K562 (cell line): Measurements from ENCODE around the gene ZNF831. TPM values are rescaled to one million over a fixed set of nuclear protein-coding genes. Genes with fewer than 3 reads are reported as not detected.

Source experiments
- ATAC-seq: fragments of 200-7000 bp; cut with Tn5 transposase; 3 replicates; pipeline ENCODE4 v1.9.1; 2020; ENCODE audit warnings: moderate library complexity
- BruUV-seq: library from RNA; stranded (reverse); fragments of 400-500 nt; replicated peaks from 2 replicates; lab custom pipeline; 2021; lab: Mats Ljungman, UMichigan
- CTCF ChIA-PET: fragments of 300-600 bp; formaldehyde crosslinking; extraction: SDS; loops from one replicate; lab custom pipeline; 2021; ENCODE audit warnings: low intra/inter-chr PET ratio; lab: Yijun Ruan, JAX
- POLR2A ChIA-PET: fragments of 300-600, 350-650 bp; sonication (Branson Sonifier 250); formaldehyde crosslinking; extraction: SDS; loops from one replicate; lab custom pipeline; 2021; ENCODE audit warnings: antibody characterized with exemption, inconsistent platforms; lab: Yijun Ruan, JAX
- DNase-seq, 4 experiments: peaks; one replicate each; pipeline versions ENCODE4 v3.0.0 to v3.0.0-alpha.2; 2011 to 2018; ENCODE audit warnings: low spot score in 3 of 4, mixed read lengths in 3 of 4; ENCODE audit errors: extremely low read depth in 1 of 4
- FAIRE-seq: peaks from 2 replicates; lab custom pipeline; 2011; peaks lifted over from hg19 to GRCh38; lab: Jason Lieb, UNC
- H2AFZ ChIP-seq: 2 replicates; pipeline ENCODE4 v1.6.0; 2011; ENCODE audit warnings: low read depth, low read length, control low read depth, inconsistent platforms
- H3K27ac ChIP-seq: fragments of 200-600 bp; 3 replicates; pipeline ENCODE4 v1.8.0; 2011; ENCODE audit warnings: low read depth, mild to moderate bottlenecking, control low read depth, inconsistent platforms, low read length, moderate library complexity, mixed read lengths; ENCODE audit errors: extremely low read depth
- H3K27me3 ChIP-seq, 2 experiments: fragments of 300-600 bp in 1 of 2; 2 replicates in 1 of 2; 3 replicates in 1 of 2; pipeline versions ENCODE4 v1.6.0 to v1.8.0; 2011; ENCODE audit warnings: inconsistent platforms in 2 of 2, low read length in 2 of 2, mild to moderate bottlenecking in 1 of 2, mixed read lengths in 1 of 2, moderate library complexity in 1 of 2; ENCODE audit not compliant: control insufficient read depth in 2 of 2, insufficient read depth in 2 of 2
- H3K36me3 ChIP-seq: fragments of 300-600 bp; 3 replicates; pipeline ENCODE4 v1.8.0; 2011; ENCODE audit warnings: mild to moderate bottlenecking, low read length, inconsistent platforms; ENCODE audit not compliant: control insufficient read depth, insufficient read depth
- H3K4me1 ChIP-seq, 2 experiments: fragments of 200-600 bp in 1 of 2; replicated peaks in 1 of 2; 2 replicates in 1 of 2; 3 replicates in 1 of 2; pipeline versions ENCODE4 v1.5.1 to v1.8.0; 2011; ENCODE audit warnings: inconsistent platforms in 2 of 2, low read length in 2 of 2, mild to moderate bottlenecking in 1 of 2, mixed read lengths in 1 of 2, moderate library complexity in 1 of 2; ENCODE audit not compliant: control insufficient read depth in 2 of 2, insufficient read depth in 2 of 2
- H3K4me2 ChIP-seq: 2 replicates; pipeline ENCODE4 v1.6.1; 2011; ENCODE audit warnings: low read length, control low read depth, inconsistent platforms, mixed read lengths; ENCODE audit not compliant: insufficient read depth
- H3K4me3 ChIP-seq: fragments of 200-600 bp; sonication (generic), shearing (Covaris generic); 2 replicates; pipeline ENCODE4 v1.5.1; 2016; ENCODE audit warnings: control low read depth, inconsistent platforms
- H3K79me2 ChIP-seq: fragments of 200-600 bp; 3 replicates; pipeline ENCODE4 v1.8.0; 2011; ENCODE audit warnings: low read length, inconsistent platforms; ENCODE audit not compliant: control insufficient read depth, insufficient read depth
- H3K9ac ChIP-seq, 2 experiments: 2 replicates each; pipeline versions ENCODE4 v1.6.0 to v1.6.1; 2011; ENCODE audit warnings: low read depth in 2 of 2, low read length in 2 of 2, control low read depth in 1 of 2, inconsistent platforms in 1 of 2, mild to moderate bottlenecking in 1 of 2, mixed read lengths in 1 of 2; ENCODE audit not compliant: insufficient read depth in 1 of 2
- H3K9me1 ChIP-seq: one replicate; pipeline ENCODE4 v1.6.0; 2011; ENCODE audit warnings: inconsistent platforms, mild to moderate bottlenecking, low read length, moderate library complexity; ENCODE audit not compliant: control insufficient read depth, insufficient read depth
- H3K9me3 ChIP-seq: replicated peaks from 2 replicates; pipeline ENCODE4 v1.5.1; 2011; ENCODE audit warnings: low read depth, low read length, inconsistent platforms; ENCODE audit not compliant: control insufficient read depth, insufficient read depth
- H4K20me1 ChIP-seq: replicated peaks from 2 replicates; pipeline ENCODE4 v1.6.1; 2011; ENCODE audit warnings: low read length, inconsistent platforms, mixed read lengths; ENCODE audit not compliant: control insufficient read depth, insufficient read depth
- ARID2 ChIP-seq: fragments of 450-650 bp; IDR thresholded peaks from 2 replicates; pipeline ENCODE4 v1.6.1; 2017; ENCODE audit warnings: antibody characterized with exemption, mild to moderate bottlenecking
- CC2D1A ChIP-seq: fragments of 450-650 bp; IDR thresholded peaks from 2 replicates; pipeline ENCODE4 v1.6.1; 2017; ENCODE audit warnings: mild to moderate bottlenecking
- FOXK1 ChIP-seq: sonication (generic); formaldehyde crosslinking; IDR thresholded peaks from 2 replicates; pipeline ENCODE4 v1.8.0; 2022; ENCODE audit warnings: missing genetic modification reagents, mild to moderate bottlenecking, borderline replicate concordance
- HCFC1 ChIP-seq: IDR thresholded peaks from 2 replicates; pipeline ENCODE4 v1.6.1; 2012; ENCODE audit warnings: low read depth, low read length, improper control_type of control experiment
- HES1 ChIP-seq: fragments of 450-650 bp; IDR thresholded peaks from 2 replicates; pipeline ENCODE4 v1.6.1; 2016; ENCODE audit warnings: low read depth, mild to moderate bottlenecking, moderate library complexity
- NFATC3 ChIP-seq: fragments of 450-650 bp; IDR thresholded peaks from 2 replicates; pipeline ENCODE4 v1.6.1; 2017; ENCODE audit warnings: mild to moderate bottlenecking
- POU5F1 ChIP-seq: fragments of 150-350 bp; IDR thresholded peaks from 2 replicates; pipeline ENCODE4 v1.6.1; 2014; ENCODE audit warnings: borderline replicate concordance, low read length, low read depth, mild to moderate bottlenecking; ENCODE audit not compliant: partially characterized antibody
- SIN3A ChIP-seq, 2 experiments: fragments of 150-350 bp in 1 of 2; IDR thresholded peaks; 2 replicates each; pipeline ENCODE4 v1.6.1; 2011 to 2016; ENCODE audit warnings: borderline replicate concordance in 2 of 2, low read depth in 2 of 2, low read length in 2 of 2, mild to moderate bottlenecking in 2 of 2, moderate library complexity in 2 of 2; ENCODE audit not compliant: control insufficient read depth in 1 of 2
- SPI1 ChIP-seq: IDR thresholded peaks from 2 replicates; pipeline ENCODE4 v1.6.1; 2011; ENCODE audit warnings: low read depth, low read length, control low read depth, borderline replicate concordance
- TAF15 ChIP-seq: fragments of 200-400 bp; formaldehyde crosslinking; IDR thresholded peaks from 2 replicates; pipeline ENCODE4 v1.6.1; 2017; ENCODE audit warnings: mild to moderate bottlenecking, low read depth, low read length, moderate library complexity
- ZC3H4 ChIP-seq: sonication (generic); formaldehyde crosslinking; IDR thresholded peaks from 2 replicates; pipeline ENCODE4 v1.9.0; 2021; ENCODE audit warnings: missing genetic modification reagents, borderline replicate concordance
- ZNF134 ChIP-seq: fragments of 250-450 bp; sonication (Bioruptor Pico); conservative IDR thresholded peaks from 2 replicates; pipeline ENCODE4 v1.4.0; 2020
- ZNF561 ChIP-seq: fragments of 450-650 bp; formaldehyde crosslinking; conservative IDR thresholded peaks from 2 replicates; pipeline ENCODE4 v1.4.0; 2020; ENCODE audit warnings: mild to moderate bottlenecking, moderate library complexity
- WGBS: fragments of 100-300 bp; shearing (Covaris generic); methylation state at CpG from one replicate; pipeline ENCODE4 v1.1.6; 2016; ENCODE audit warnings: low coverage, mixed read lengths; ENCODE audit not compliant: insufficient coverage; ENCODE audit errors: missing lambda C conversion rate; 5-methylcytosine and 5-hydroxymethylcytosine counted together
- in situ Hi-C: fragments of 300-500 bp; cut with MboI; formaldehyde crosslinking; loops from 4 replicates; pipeline ENCODE4 v1.15.0; 2018; ENCODE audit warnings: inconsistent platforms, mixed read lengths
- intact Hi-C: fragments of 100-400 bp; cut with micrococcal nuclease; formaldehyde crosslinking; loops from 2 replicates; pipeline ENCODE4 v1.14.2; 2022
- polyA plus RNA-seq, 8 experiments: library from polyadenylated mRNA; depleted of rRNA in 4 of 8; stranded (reverse) in 5 of 8; unstranded in 3 of 8; fragments of >200 nt; fragmentation: Nextera tagmentation in 2 of 8; fragmentation: Illumina TruSeq in 1 of 8; extraction: Ambion mirVana in 2 of 8; extraction: Trizol in 1 of 8; gene quantifications; 2 replicates each; pipeline versions ENCODE4 v1.2.1 to v1.2.3, GENCODE V29; 2011 to 2014; ENCODE audit warnings: inconsistent platforms in 1 of 8, missing spikeins in 1 of 8
- total RNA-seq, 7 experiments: library from RNA; depleted of rRNA in 6 of 7; stranded (reverse); fragments of >200 nt in 6 of 7; fragmentation: Illumina TruSeq in 2 of 7; extraction: Trizol in 2 of 7; gene quantifications; 2 replicates each; pipeline versions ENCODE4 v1.2.1 to v1.2.3, GENCODE V29; 2011 to 2021; ENCODE audit warnings: low replicate concordance in 1 of 7
- TF ChIP-seq, protein P1 (sequence below): fragments of 250-450 bp; sonication (Bioruptor Pico); IDR thresholded peaks from 2 replicates; pipeline ENCODE4 v1.5.0; 2020; ENCODE audit warnings: mild to moderate bottlenecking
- TF ChIP-seq, protein P2 (sequence below): fragments of 450-650 bp; formaldehyde crosslinking; conservative IDR thresholded peaks from 2 replicates; pipeline ENCODE4 v1.4.0; 2022; ENCODE audit warnings: mild to moderate bottlenecking, missing genetic modification characterization

ZNF831 gene
- total and polyA plus RNA-seq, 9 of the 15 experiments (the other 6 are each of a cell fraction or from before 2014, with no cell fraction given): not detected

DNA sequence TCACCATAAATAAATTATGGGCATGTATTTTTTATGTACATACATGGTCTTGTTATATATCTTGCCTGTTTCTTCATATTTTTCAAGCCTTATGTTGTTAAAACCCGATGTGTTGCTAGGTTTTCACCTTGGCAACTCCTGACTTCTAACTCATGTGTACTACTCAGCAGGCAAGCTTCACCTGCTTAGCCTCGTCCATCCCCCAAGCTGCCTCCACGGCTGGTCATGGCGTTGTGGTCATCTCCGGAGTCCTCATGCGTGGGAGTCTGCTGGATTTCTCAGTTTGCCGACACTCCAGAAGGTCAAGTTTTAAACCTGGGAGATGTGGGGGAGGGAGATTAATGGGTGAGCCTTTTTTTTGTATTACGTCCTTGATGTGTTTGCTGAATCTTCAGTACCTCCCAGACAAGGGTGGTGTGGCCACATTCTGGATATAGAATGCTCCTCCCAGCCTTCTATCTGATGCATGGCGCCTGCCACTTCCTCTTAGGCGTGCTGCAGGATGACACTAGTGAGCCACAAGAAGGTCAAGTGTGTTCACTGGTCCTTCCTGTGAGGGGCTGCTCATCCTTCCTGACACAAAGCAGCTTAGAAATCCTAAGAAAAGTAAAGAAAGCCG is 110.2 kb downstream of the ZNF831 start:
- DNase-seq (peak in 1 of 4 experiments; percentile 1), FAIRE-seq (no peak), ATAC-seq (no peak)
- no peaks in the 10 kb centered on the region for H3K9me1 ChIP-seq
- ChIA-PET POLR2A (no interaction called here), CTCF (no interaction called here)
- H3K9ac ChIP-seq: no peak overlapping the region
- TF ChIP-seq SPI1: peak; percentile 65; the same call in 1 of the 2 replicates
- peak; percentile 43; the same call in 1 of the 2 replicates for TF ChIP-seq HES1
- TF ChIP-seq HCFC1: no peak
- TF ChIP-seq FOXK1 (CRISPR knock-in tag): no peak
- TF ChIP-seq NFATC3: no peak
- no peak for TF ChIP-seq POU5F1
- TF ChIP-seq ZNF561 (CRISPR knock-in tag): no peak
- TF ChIP-seq, protein P1, sequence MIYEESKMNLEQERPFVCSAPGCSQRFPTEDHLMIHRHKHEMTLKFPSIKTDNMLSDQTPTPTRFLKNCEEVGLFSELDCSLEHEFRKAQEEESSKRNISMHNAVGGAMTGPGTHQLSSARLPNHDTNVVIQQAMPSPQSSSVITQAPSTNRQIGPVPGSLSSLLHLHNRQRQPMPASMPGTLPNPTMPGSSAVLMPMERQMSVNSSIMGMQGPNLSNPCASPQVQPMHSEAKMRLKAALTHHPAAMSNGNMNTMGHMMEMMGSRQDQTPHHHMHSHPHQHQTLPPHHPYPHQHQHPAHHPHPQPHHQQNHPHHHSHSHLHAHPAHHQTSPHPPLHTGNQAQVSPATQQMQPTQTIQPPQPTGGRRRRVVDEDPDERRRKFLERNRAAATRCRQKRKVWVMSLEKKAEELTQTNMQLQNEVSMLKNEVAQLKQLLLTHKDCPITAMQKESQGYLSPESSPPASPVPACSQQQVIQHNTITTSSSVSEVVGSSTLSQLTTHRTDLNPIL (CRISPR knock-in tag): no peak
- no peak for TF ChIP-seq ZC3H4 (CRISPR knock-in tag)
- TF ChIP-seq ZNF134: peak; percentile 77
- no peak for TF ChIP-seq SIN3A (IDR thresholded peaks at IDR 0.05; ENCODE audit: borderline replicate concordance in 2 of 2, control insufficient read depth in 1 of 2, low read depth in 2 of 2, low read length in 2 of 2)
- no peak for TF ChIP-seq TAF15
- TF ChIP-seq CC2D1A: no peak
- TF ChIP-seq, protein P2, sequence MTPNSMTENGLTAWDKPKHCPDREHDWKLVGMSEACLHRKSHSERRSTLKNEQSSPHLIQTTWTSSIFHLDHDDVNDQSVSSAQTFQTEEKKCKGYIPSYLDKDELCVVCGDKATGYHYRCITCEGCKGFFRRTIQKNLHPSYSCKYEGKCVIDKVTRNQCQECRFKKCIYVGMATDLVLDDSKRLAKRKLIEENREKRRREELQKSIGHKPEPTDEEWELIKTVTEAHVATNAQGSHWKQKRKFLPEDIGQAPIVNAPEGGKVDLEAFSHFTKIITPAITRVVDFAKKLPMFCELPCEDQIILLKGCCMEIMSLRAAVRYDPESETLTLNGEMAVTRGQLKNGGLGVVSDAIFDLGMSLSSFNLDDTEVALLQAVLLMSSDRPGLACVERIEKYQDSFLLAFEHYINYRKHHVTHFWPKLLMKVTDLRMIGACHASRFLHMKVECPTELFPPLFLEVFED (CRISPR knock-in tag): no peak
- TF ChIP-seq ARID2: no peak
- intact Hi-C loops: no loop called here
- H3K27ac ChIP-seq: no peak overlapping the region
- H4K20me1 ChIP-seq: peaks cover 6% of the 10 kb centered on the region
- H3K36me3 ChIP-seq: no peaks in the 10 kb centered on the region
- H2AFZ ChIP-seq: no peak overlapping the region
- H3K4me1 ChIP-seq: no peaks in the 10 kb centered on the region
- BruUV-seq: no TSS peak
- no peaks in the 10 kb centered on the region for H3K9me3 ChIP-seq
- no peak overlapping the region for H3K4me2 ChIP-seq
- no peaks in the 10 kb centered on the region for H3K79me2 ChIP-seq
- no peak overlapping the region for H3K4me3 ChIP-seq
- WGBS: 0% methylated on average over 9 of the region's 11 CpGs
- in situ Hi-C loops: no loop called here
- peaks cover 19 to 38% of the 10 kb centered on the region in 2 experiments; a peak in 4 of 5 replicates for H3K27me3 ChIP-seq
